Esophagus muscularis mucosa (tissue), 4 donors: ENCODE results near the gene SYNGR1.

Experiments
- EP300 ChIP-seq: sonication (generic); formaldehyde crosslinking; IDR thresholded peaks from one replicate; pipeline ENCODE4 v1.6.1; 2017; ENCODE audit warnings: antibody characterized with exemption
- POLR2A ChIP-seq: fragments of 450-650 bp; IDR thresholded peaks from one replicate; pipeline ENCODE4 v1.6.1; 2017; ENCODE audit warnings: antibody characterized with exemption, moderate library complexity, mild to moderate bottlenecking, low read depth
- POLR2AphosphoS5 ChIP-seq, 2 donors: sonication (generic); formaldehyde crosslinking; IDR thresholded peaks; one replicate each; pipeline ENCODE4 v1.6.1; 2017; ENCODE audit warnings: antibody characterized with exemption in 2 of 2
- TF ChIP-seq, protein P1 (sequence below), 3 experiments: fragments of 200-600 bp in 2 of 3; fragments of 450-650 bp in 1 of 3; sonication (generic) in 2 of 3; IDR thresholded peaks; one replicate each; pipeline ENCODE4 v1.5.1; 2017 to 2019; ENCODE audit warnings: antibody characterized with exemption in 3 of 3, mild to moderate bottlenecking in 2 of 3, moderate library complexity in 1 of 3

DNA sequence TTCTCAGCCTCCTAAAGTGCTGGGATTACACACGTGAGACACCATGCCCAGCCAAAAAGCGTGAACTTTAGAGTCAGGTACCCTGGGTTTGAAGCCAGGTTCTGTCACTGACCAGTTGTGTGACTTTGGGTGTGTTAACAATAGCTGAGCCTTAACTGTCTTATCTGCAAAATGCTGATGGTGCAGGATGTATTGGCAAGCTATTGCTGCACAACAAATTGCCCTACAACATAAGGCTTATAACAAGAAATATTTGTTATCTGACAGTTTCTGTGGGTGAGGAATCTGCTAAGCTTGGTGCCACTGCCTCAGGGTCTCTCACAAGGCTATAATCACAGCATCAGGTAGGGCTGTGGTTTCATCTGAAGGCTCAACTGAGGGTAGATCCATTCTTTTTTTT lies 21.9 kb downstream of the SYNGR1 start:
- TF ChIP-seq, protein P1, sequence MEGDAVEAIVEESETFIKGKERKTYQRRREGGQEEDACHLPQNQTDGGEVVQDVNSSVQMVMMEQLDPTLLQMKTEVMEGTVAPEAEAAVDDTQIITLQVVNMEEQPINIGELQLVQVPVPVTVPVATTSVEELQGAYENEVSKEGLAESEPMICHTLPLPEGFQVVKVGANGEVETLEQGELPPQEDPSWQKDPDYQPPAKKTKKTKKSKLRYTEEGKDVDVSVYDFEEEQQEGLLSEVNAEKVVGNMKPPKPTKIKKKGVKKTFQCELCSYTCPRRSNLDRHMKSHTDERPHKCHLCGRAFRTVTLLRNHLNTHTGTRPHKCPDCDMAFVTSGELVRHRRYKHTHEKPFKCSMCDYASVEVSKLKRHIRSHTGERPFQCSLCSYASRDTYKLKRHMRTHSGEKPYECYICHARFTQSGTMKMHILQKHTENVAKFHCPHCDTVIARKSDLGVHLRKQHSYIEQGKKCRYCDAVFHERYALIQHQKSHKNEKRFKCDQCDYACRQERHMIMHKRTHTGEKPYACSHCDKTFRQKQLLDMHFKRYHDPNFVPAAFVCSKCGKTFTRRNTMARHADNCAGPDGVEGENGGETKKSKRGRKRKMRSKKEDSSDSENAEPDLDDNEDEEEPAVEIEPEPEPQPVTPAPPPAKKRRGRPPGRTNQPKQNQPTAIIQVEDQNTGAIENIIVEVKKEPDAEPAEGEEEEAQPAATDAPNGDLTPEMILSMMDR (IDR thresholded peaks at IDR 0.05) = no peak
- TF ChIP-seq POLR2AphosphoS5 (IDR thresholded peaks at IDR 0.05) (no peak), POLR2A (no peak), EP300 (no peak)
